PFSK-1 (cell line): Measurements from ENCODE around the gene SLC8B1.

Source experiments
- POLR2AphosphoS5 ChIP-seq: IDR thresholded peaks from 2 replicates; pipeline ENCODE4 v1.6.1; 2012; ENCODE audit warnings: low read depth, mild to moderate bottlenecking, control low read depth, low read length, moderate library complexity
- SIN3A ChIP-seq: IDR thresholded peaks from 2 replicates; pipeline ENCODE4 v1.6.1; 2012; ENCODE audit warnings: mild to moderate bottlenecking, low read length, moderate library complexity, borderline replicate concordance; ENCODE audit not compliant: insufficient read depth
- TAF1 ChIP-seq: IDR thresholded peaks from 2 replicates; pipeline ENCODE4 v1.6.1; 2012; ENCODE audit warnings: low read length, control low read depth, borderline replicate concordance; ENCODE audit not compliant: insufficient read depth

DNA sequence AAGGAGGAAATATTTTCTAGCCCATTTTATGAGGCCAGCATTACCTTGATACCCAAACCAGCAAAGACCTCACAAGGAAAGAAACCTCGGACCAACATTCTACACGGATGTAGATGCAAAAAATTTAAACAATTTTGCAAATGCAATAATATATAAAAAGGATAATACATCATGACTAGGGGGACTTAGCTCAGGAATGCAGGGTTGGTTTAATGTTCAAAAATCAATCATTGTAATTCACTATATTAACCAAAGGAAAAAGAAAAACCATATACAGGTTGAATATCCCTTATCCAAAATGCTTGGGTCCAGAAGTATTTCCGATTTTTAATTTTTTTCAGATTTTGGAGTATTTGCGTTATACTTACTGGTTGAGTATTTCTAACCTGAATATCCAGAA, 80.6 kb downstream of the SLC8B1 start:
- TF ChIP-seq SIN3A = no peak
- TF ChIP-seq POLR2AphosphoS5 = no peak
- no peak for TF ChIP-seq TAF1
